ENCODE results near the gene FCGBP. TPM values are rescaled to one million over a fixed set of nuclear protein-coding genes. Genes with fewer than 3 reads are reported as not detected.
"Not testable (repeated sequence)": the region's sequence is repeated elsewhere in the genome, so short reads cannot be mapped to it uniquely, and the experiment has no call there.

The FCGBP gene
- total RNA-seq, 4 donors from 2014 or later: 17.4 to 122 (median 72.1) TPM

DNA sequence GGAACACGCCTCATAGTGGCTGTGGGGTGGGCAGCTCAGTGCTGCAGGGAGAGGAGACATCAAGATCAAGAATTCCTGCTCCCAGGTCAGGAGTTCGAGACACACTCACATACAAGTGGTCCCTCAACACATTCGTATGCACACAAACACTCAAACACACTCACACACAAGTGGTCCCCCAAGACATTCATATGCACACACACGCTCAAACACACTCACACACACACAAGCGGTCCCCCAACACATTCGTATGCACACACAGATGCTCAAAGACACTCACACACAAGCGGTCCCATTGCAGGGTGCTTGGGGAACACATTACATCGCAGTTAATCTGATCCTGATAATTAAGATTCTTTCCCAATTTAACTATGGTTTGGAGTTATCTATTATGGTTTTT lies 28.2 kb downstream of the FCGBP start:
- TF ChIP-seq EP300 (IDR thresholded peaks at IDR 0.05): no peak
- no peak for TF ChIP-seq POLR2A (IDR thresholded peaks at IDR 0.05)
- no peak for TF ChIP-seq CTCF (IDR thresholded peaks at IDR 0.05)

DNA sequence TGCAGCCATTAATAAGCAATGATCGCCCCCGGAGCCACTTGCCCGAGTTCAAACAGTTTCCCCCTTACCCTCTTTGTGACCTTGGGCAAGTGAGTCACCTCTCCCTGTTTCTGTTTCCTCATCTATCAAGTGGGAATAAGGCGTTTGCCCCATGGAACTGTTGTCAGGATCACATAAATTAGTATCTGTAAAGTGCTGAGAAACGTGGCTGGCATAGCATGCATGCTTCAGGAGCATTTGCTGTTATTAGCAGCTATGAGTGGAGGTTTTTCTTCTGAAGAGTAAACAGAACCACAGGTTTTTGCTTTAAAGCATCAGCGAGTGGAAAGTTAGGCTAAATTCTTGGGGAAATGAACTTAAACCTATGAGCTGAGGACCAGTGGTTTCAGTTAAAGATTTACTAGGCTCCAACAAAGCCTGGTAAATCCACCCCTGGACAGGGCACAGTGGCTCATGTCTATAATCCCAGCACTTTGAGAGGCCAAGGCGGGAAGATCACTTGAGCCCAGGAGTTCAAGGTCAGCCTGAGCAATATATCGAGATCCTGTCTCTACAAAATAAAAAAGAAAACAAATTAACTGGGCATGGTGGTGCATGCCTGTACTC lies 30.8 kb downstream of the FCGBP start:
- not testable (repeated sequence) for H3K4me3 ChIP-seq; DNase-seq (ENCODE audit: low spot score in 2 of 2); H3K27me3 ChIP-seq; H3K36me3 ChIP-seq; H3K9me3 ChIP-seq; H3K27ac ChIP-seq; H3K4me1 ChIP-seq
- 42 to 46% methylated on average over 2 to 3 of the region's 8 CpGs for WGBS, 2 donors

More for the DNA sequence above, 28.2 kb downstream of the FCGBP start:
- Histone ChIP-seq H3K27me3 (no peaks in the 10 kb centered on the region), H3K4me1 (no peaks in the 10 kb centered on the region), H3K9me3 (no peaks in the 10 kb centered on the region), H3K36me3 (no peaks in the 10 kb centered on the region), H3K27ac (no peak overlapping the region), H3K4me3 (no peak overlapping the region)
- WGBS, 2 donors: 91 to 92% methylated on average over 8 of the region's 8 CpGs
- DNase-seq (ENCODE audit: low spot score in 2 of 2): no peak

DNA sequence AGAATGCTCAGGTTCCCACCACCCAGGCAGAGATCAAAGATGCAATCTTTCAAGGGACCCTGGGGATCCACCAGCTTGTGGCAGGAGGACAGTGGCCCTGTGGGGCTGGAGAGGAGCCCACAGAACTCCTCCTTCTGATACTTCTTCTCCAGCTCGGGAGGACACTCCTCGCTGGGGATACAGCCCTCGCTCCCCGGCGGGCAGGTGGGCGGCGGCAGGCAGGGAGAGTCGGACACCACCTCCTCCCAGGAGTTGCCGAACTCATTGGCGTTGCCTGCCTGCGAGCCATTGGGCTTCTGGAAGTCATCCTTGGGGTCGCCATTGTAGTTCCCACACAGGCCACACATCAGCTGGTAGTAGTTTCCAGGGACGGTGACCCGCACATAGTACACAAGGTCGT lies 32.1 kb downstream of the FCGBP start:
- H3K9me3 ChIP-seq; H3K36me3 ChIP-seq; H3K4me3 ChIP-seq; DNase-seq (ENCODE audit: low spot score in 2 of 2); H3K27ac ChIP-seq; H3K27me3 ChIP-seq; H3K4me1 ChIP-seq: not testable (repeated sequence)
- WGBS, 2 donors: 84% methylated on average over 5 of the region's 15 CpGs; no CpG with 5 or more reads in 1 of the 2 donors

DNA sequence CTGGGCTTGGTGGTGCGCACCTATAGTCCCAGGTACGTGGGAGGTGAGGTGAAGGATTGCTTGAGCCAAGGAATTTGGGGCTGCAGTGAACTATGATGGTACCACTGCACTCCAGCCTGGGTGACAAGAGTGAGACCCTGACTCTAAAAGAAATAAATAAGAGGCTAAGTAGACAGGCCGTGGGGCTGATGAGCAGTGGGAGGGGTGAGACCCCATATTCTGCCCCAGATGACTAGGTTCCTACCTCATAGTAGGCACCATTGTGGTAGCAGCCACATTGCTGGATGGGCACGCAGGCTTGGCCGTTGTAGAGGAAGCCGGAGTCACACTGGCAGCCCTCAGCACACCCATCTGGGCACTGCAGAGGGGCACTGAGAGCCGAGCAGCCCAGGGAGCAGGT lies 32.8 kb downstream of the FCGBP start:
- not testable (repeated sequence) for DNase-seq (ENCODE audit: low spot score in 2 of 2); H3K36me3 ChIP-seq; H3K27me3 ChIP-seq; H3K4me3 ChIP-seq; H3K4me1 ChIP-seq; H3K27ac ChIP-seq; H3K9me3 ChIP-seq
- WGBS, 2 donors: 87 to 92% methylated on average over 2 to 3 of the region's 7 CpGs

- H3K36me3 ChIP-seq; H3K27me3 ChIP-seq; DNase-seq (ENCODE audit: low spot score in 2 of 2); H3K4me1 ChIP-seq; H3K9me3 ChIP-seq; H3K4me3 ChIP-seq; H3K27ac ChIP-seq: not testable (repeated sequence)
- WGBS, 2 donors: 39 to 53% methylated on average over 3 to 4 of the region's 6 CpGs
Observed at GRCh38 chr19:39898858-39899257, 35.6 kb downstream of the FCGBP start.

DNA sequence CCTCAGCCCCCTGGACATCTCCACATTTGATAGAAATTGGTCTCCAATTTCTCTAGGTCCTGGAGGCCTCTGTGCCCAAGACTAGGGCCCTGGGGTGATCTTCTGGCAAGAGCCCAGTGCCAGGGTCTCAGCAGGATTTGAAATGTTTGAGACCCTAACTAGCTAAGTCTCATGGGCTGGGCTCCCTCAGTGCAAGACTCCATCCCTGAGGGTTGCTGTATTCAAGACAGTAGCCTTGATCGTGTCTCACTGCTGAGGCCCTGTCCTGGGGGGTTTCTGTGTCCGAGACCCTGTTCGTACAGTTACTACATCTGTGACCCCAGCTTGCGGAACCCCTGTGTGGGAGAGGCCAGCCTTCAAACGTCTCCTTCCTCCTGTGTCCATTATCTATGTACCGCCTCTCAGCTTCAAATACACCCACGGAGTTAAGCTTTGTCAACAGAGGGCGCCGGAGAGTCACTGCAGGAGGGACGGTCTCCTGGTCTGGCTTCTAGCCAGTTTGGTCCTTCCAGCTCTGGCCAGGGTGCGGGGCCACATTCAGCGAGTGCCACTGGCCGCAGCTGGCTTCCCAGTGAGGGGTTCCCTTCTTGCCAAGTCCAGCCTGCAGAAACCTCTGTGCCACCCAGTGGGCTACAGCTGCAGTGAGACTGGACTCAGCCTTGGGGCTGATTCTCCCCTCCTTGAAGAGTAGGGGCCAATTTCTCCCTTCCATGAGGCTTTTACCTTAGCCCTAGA lies 36.8 kb downstream of the FCGBP start:
- H3K9me3 ChIP-seq; H3K4me3 ChIP-seq; H3K4me1 ChIP-seq; DNase-seq (ENCODE audit: low spot score in 2 of 2); H3K27ac ChIP-seq; H3K27me3 ChIP-seq; H3K36me3 ChIP-seq: not testable (repeated sequence)
- peak in 1 of 5 experiments; percentile 26 for TF ChIP-seq CTCF (IDR thresholded peaks at IDR 0.05)
- 0 to 6% methylated on average over 1 to 6 of the region's 13 CpGs for WGBS, 2 donors

GRCh38 chr19:39895096-39895495 lies 39.3 kb downstream of the FCGBP start:
- WGBS, 2 donors: 88 to 90% methylated on average over 10 to 11 of the region's 11 CpGs
- H3K4me3 ChIP-seq; DNase-seq (ENCODE audit: low spot score in 2 of 2); H3K27ac ChIP-seq; H3K4me1 ChIP-seq; H3K9me3 ChIP-seq; H3K36me3 ChIP-seq: not testable (repeated sequence)
- peaks cover 0 to 10% of the 10 kb centered on the region in 2 donors for H3K27me3 ChIP-seq

- 75 to 93% methylated on average over 1 to 3 of the region's 16 CpGs for WGBS, 2 donors
- H3K27me3 ChIP-seq: peaks cover 0 to 10% of the 10 kb centered on the region in 2 donors
- H3K36me3 ChIP-seq; H3K4me1 ChIP-seq; H3K4me3 ChIP-seq; DNase-seq (ENCODE audit: low spot score in 2 of 2); H3K9me3 ChIP-seq; H3K27ac ChIP-seq: not testable (repeated sequence)
Observed at GRCh38 chr19:39894236-39894606, 40.2 kb downstream of the FCGBP start.

- H3K27ac ChIP-seq; H3K36me3 ChIP-seq; H3K4me1 ChIP-seq; H3K9me3 ChIP-seq; H3K4me3 ChIP-seq; DNase-seq (ENCODE audit: low spot score in 2 of 2): not testable (repeated sequence)
- 67 to 73% methylated on average over 22 to 26 of the region's 29 CpGs for WGBS, 2 donors
- H3K27me3 ChIP-seq: peaks cover 0 to 10% of the 10 kb centered on the region in 2 donors
Observed at GRCh38 chr19:39893366-39894235, 40.8 kb downstream of the FCGBP start.

GRCh38 chr19:39892506-39892902 lies 41.9 kb downstream of the FCGBP start:
- DNase-seq (ENCODE audit: low spot score in 2 of 2); H3K27ac ChIP-seq; H3K4me1 ChIP-seq; H3K36me3 ChIP-seq; H3K9me3 ChIP-seq; H3K4me3 ChIP-seq: not testable (repeated sequence)
- WGBS, 2 donors: 70 to 82% methylated on average over 5 of the region's 5 CpGs
- H3K27me3 ChIP-seq: peaks cover 0 to 10% of the 10 kb centered on the region in 2 donors
